SHP77 treated with DMSO at 0.1 percent for 48 hours (cell line): ENCODE measurements around the gene AUNIP.
A peak's percentile ranks its signal among the peaks of the same experiment; 100 is the strongest.

Source experiments
- DNase-seq: peaks from one replicate; lab custom pipeline; 2025; lab: John Stamatoyannopoulos, UW

The AUNIP gene

GRCh38 chr1:25828491-25828890, 30.8 kb downstream of the AUNIP start:
- no peak for DNase-seq

- no peak for DNase-seq
These were observed 32.7 kb downstream of the AUNIP start for GRCh38 chr1:25826571-25826970.

GRCh38 chr1:25825605-25826004, 33.7 kb downstream of the AUNIP start:
- no peak for DNase-seq

GRCh38 chr1:25821630-25822091, 37.6 kb downstream of the AUNIP start:
- DNase-seq: no peak

- DNase-seq: no peak
These were observed 38.2 kb downstream of the AUNIP start for GRCh38 chr1:25821112-25821476.

GRCh38 chr1:25820247-25821111, 38.8 kb downstream of the AUNIP start:
- peak; percentile 24 for DNase-seq

GRCh38 chr1:25819491-25820246, 39.6 kb downstream of the AUNIP start, which contains the start of gene MTFR1L:
MTFR1L (plus strand) TSS chr1:25819954; CDS start chr1:25823105, 3,151 bp downstream.
- DNase-seq: peak; percentile 43

GRCh38 chr1:25818569-25818968, 40.7 kb downstream of the AUNIP start:
- no peak for DNase-seq

- no peak for DNase-seq
These were observed 41.3 kb downstream of the AUNIP start for GRCh38 chr1:25817840-25818501.

GRCh38 chr1:25816112-25816718, 43.0 kb downstream of the AUNIP start:
- no peak for DNase-seq

- no peak for DNase-seq
These were observed 43.8 kb downstream of the AUNIP start for GRCh38 chr1:25815208-25816111.

GRCh38 chr1:25814549-25815087, 44.6 kb downstream of the AUNIP start:
- DNase-seq: no peak

GRCh38 chr1:25813734-25814471, 45.4 kb downstream of the AUNIP start:
- no peak for DNase-seq

- DNase-seq: no peak
These were observed 46.1 kb downstream of the AUNIP start for GRCh38 chr1:25813071-25813733.

- no peak for DNase-seq
These were observed 47.7 kb downstream of the AUNIP start for GRCh38 chr1:25811384-25812082.

GRCh38 chr1:25810341-25811299, 48.6 kb downstream of the AUNIP start:
- DNase-seq: no peak

- DNase-seq: no peak
These were observed 49.3 kb downstream of the AUNIP start for GRCh38 chr1:25809929-25810328.
